ENCODE measurements around the gene EDEM2. TPM values are rescaled to one million over a fixed set of nuclear protein-coding genes. Genes with fewer than 3 reads are reported as not detected.

The EDEM2 gene
- total and polyA plus RNA-seq, 2 donors (not counting 1 experiment from before 2014, with no cell fraction given) = 28.1 to 30.4 TPM

DNA sequence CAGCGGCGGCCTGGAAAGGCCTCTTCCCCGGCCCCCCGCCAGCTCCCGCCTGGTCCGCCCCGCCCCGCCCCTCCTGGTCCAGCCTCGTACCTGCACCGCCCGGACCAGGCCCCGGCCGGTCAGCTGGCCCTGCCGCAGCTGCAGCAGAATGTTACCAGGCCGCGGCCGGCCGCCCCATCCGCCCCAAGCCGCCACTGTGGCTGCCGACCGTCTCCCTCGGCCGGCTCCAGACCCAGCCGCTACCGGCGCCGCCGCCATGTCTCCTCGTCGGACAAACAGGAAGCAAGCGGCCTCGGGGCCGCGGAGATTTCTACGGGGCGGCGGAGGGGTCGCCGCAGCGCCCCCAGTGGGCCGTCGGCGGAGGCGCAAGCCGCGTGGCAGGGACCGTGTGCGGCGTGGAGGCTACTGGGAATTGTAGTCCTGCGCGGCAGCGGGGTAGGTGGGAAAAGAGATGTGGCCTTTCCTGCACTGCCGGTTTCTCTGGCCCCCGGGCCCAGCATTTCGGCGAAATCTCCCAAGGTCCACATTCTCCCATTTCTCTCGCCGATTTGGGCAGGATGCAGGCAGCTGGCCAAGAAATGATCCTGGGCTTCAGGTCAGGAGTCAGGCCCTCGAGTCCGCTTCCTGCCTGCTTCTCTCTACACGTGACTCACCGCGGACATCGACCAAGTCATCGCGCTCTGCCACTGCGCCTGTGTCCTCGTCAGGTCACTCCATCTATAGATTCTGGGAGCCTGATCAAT, 54.4 kb downstream of the EDEM2 start, which contains the start of gene TRPC4AP:
TSS of gene TRPC4AP (minus strand) at position 284 of the 743 bp plus-strand sequence. CDS start at position 258, 26 bp downstream.
- ChIA-PET POLR2A (interaction anchor here (0.6 to 2.0 kb wide), 2 partner anchors 184 to 192 kb away, joined by 3 to 4 read pairs; partner anchors contain the start of gene EIF6), CTCF (interaction anchor here (1.1 to 5.4 kb wide), 3 partner anchors 116 to 220 kb away, joined by 3 to 95 read pairs (median 4); partner anchors contain the start of gene GGT7)
- Mint-ChIP-seq H3K4me3 (peak within 1 kb of the TSS; percentile 97), H3K27ac (peak within 1 kb of the TSS; percentile 95), H3K9me3 (ENCODE audit: insufficient read depth) (no peaks in the 10 kb centered on the region), H3K4me1 (peaks cover 47% of the 10 kb centered on the region), H3K27me3 (no peaks in the 10 kb centered on the region)
- DNase-seq (peak; percentile 95), ATAC-seq (ENCODE audit: low read depth) (peak; percentile 98)
- Histone ChIP-seq H2AFZ (ENCODE audit: insufficient read depth, low read depth, low read length, poor library complexity, severe bottlenecking) (peak within 1 kb of the TSS; percentile 96), H3K79me2 (ENCODE audit: control insufficient read depth, insufficient read depth, low read length) (peaks cover 60% of the 10 kb centered on the region), H3K4me1 (ENCODE audit: control insufficient read depth in 2 of 2, insufficient read depth in 2 of 2, low read length in 2 of 2) (peaks cover 16 to 22% of the 10 kb centered on the region in 2 donors), H3K36me3 (replicated peaks in 1 of 2; ENCODE audit: control extremely low read depth in 1 of 2, control insufficient read depth in 1 of 2, extremely low read depth in 1 of 2, insufficient read depth in 2 of 2, low read length in 1 of 2) (no peaks in the 10 kb centered on the region), H4K20me1 (ENCODE audit: control insufficient read depth, insufficient read depth, low read length, poor library complexity, severe bottlenecking) (peaks cover 6% of the 10 kb centered on the region), H3K4me2 (replicated peaks; ENCODE audit: low read depth, low read length, poor library complexity, severe bottlenecking) (peak within 1 kb of the TSS; percentile 84), H3K27me3 (replicated peaks in 1 of 4; ENCODE audit: control extremely low read depth in 1 of 4, control insufficient read depth in 3 of 4, insufficient read depth in 4 of 4, low read length in 3 of 4) (no peaks in the 10 kb centered on the region), H3K27ac (ENCODE audit: low read length in 2 of 2) (peak within 1 kb of the TSS; percentile 58 to 89), H3K9ac (ENCODE audit: low read length) (peak within 1 kb of the TSS; percentile 96), H3K9me3 (ENCODE audit: control extremely low read depth in 1 of 3, control insufficient read depth in 2 of 3, insufficient read depth in 1 of 3, low read length in 2 of 3) (no peaks in the 10 kb centered on the region), H3K4me3 (ENCODE audit: control extremely low read depth in 1 of 5, extremely low read depth in 1 of 5, insufficient read depth in 1 of 5, low read depth in 2 of 5, low read length in 4 of 5) (peak within 1 kb of the TSS; percentile 77 to 98 (median 86))
- no peak for TF ChIP-seq EZH2 (IDR thresholded peaks at IDR 0.05; ENCODE audit: borderline replicate concordance, insufficient read depth, low read depth, low read length, poor library complexity, severe bottlenecking)
- TF ChIP-seq, protein P1, sequence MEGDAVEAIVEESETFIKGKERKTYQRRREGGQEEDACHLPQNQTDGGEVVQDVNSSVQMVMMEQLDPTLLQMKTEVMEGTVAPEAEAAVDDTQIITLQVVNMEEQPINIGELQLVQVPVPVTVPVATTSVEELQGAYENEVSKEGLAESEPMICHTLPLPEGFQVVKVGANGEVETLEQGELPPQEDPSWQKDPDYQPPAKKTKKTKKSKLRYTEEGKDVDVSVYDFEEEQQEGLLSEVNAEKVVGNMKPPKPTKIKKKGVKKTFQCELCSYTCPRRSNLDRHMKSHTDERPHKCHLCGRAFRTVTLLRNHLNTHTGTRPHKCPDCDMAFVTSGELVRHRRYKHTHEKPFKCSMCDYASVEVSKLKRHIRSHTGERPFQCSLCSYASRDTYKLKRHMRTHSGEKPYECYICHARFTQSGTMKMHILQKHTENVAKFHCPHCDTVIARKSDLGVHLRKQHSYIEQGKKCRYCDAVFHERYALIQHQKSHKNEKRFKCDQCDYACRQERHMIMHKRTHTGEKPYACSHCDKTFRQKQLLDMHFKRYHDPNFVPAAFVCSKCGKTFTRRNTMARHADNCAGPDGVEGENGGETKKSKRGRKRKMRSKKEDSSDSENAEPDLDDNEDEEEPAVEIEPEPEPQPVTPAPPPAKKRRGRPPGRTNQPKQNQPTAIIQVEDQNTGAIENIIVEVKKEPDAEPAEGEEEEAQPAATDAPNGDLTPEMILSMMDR (IDR thresholded peaks at IDR 0.05) = peak; percentile 91
- intact Hi-C loops (cut with micrococcal nuclease) = loop anchor here (1.0 kb wide), 6 partner anchors 55 to 267 kb away; partner anchors contain the start of genes ACSS2, EDEM2, EIF6 and NCOA6
- WGBS (ENCODE audit: insufficient coverage) = 3% methylated on average over 68 of the region's 69 CpGs
